Measurements from ENCODE around the gene SPDL1.

SPDL1 gene

DNA sequence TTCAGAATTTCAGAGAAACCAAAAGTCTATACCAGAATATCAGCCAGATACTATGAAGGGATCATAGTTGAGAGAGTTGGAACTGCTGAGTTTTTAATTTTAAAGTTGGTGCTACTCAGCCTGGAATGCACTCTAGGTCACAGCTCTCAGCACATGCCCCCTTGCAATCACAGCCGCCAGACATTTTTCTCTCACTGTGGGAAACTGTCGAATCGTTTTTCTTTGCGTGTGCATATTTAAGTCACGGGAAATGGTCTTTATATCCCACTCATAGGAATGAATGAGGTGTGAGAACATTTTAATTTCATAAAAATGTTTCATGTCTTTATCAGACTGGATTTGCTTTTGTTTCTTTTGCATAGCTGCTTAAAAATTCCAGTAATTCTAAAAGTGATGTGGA is 12.2 kb upstream of the SPDL1 start:
- Histone ChIP-seq H4K20me1 (no peaks in the 10 kb centered on the region), H3K9ac (no peak overlapping the region), H3K4me3 (no peak overlapping the region), H3K36me3 (no peaks in the 10 kb centered on the region), H3K4me1 (no peaks in the 10 kb centered on the region), H3K9me3 (no peaks in the 10 kb centered on the region), H3K4me2 (no peak overlapping the region), H3K27me3 (no peaks in the 10 kb centered on the region), H3K27ac (no peak overlapping the region)
- no peak for TF ChIP-seq Cebpa-rat (IDR thresholded peaks at IDR 0.05)

DNA sequence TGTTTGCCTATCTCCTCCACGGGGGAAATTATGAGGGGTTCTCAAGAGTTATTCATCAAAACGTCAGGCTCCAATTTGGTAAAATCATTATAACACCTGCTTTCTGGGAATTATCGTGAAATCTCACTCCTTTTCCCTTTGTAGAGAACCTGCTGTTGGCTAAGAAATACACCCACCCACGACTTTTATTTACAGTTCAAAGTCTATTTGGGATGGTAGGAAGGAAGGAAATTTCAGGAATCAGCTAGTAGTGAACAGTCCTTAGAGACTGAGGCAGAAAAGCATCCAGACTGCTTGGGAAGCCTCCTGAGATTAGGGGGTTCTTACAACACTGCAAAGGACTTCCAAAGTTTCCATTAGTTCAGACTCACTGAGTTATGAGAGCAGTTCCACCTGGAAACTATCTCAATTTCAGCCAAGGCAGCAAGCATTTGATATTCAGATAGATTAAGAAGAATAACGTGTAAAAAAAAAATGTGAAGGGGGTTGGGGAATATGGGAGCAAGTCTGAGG is 9.4 kb upstream of the SPDL1 start:
- Histone ChIP-seq H3K36me3 (no peaks in the 10 kb centered on the region), H4K20me1 (no peaks in the 10 kb centered on the region), H3K4me1 (no peaks in the 10 kb centered on the region), H3K9me3 (no peaks in the 10 kb centered on the region), H3K27ac (no peak overlapping the region), H3K27me3 (no peaks in the 10 kb centered on the region), H3K4me3 (no peak overlapping the region), H3K9ac (no peak overlapping the region), H3K4me2 (no peak overlapping the region)
- no peak for TF ChIP-seq Cebpa-rat (IDR thresholded peaks at IDR 0.05)

DNA sequence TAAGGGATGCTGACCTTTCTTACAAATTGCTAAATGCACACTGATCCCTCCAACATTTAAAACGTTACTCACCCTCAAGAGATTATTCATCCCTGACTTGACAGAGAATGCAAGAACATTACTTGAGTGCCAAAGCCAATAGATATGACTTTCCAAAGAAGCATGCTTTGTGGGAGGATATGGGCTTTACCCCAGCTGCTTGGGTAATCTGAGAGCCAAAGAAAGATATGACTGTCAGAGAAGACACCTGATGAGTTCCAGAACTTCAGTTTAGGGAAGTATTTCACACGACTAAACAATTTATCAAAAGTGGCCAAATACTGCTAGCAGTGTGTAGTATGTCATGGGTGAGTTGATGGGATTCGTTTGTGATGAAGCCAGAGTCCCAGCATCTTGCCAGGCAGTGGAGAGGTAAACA is 7.4 kb upstream of the SPDL1 start:
- Histone ChIP-seq H3K27ac (no peak overlapping the region), H3K9me3 (no peaks in the 10 kb centered on the region), H3K36me3 (no peaks in the 10 kb centered on the region), H3K4me1 (no peaks in the 10 kb centered on the region), H3K4me2 (no peak overlapping the region), H3K9ac (no peak overlapping the region), H4K20me1 (no peaks in the 10 kb centered on the region), H3K4me3 (no peak overlapping the region), H3K27me3 (no peaks in the 10 kb centered on the region)
- no peak for TF ChIP-seq Cebpa-rat (IDR thresholded peaks at IDR 0.05)

DNA sequence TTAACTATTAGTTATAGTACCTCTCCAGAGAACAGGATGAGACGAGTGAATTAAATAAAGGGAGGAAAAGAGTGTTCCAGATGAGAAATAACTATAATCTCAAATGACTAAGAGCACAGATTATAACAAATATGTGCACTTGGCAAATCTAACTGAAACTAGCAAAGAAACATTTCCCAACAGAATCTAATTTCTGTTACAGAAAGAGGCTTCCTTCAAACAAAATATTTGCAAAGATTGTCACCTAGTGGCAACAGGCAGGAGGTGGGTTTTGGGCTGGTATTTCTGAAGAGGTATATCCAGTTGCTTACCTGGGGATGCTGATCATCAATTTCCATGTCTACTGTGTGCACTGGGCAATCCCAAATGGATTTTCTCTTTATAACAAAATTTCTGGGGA is 5.6 kb upstream of the SPDL1 start:
- Histone ChIP-seq H3K9ac (no peak overlapping the region), H3K27me3 (no peaks in the 10 kb centered on the region), H3K4me3 (no peak overlapping the region), H3K4me1 (0 out of 2 replicates have a peak, but pooled peaks cover 2% of the 10 kb centered on the region), H3K9me3 (no peaks in the 10 kb centered on the region), H3K36me3 (no peaks in the 10 kb centered on the region), H3K4me2 (no peak overlapping the region), H4K20me1 (no peaks in the 10 kb centered on the region), H3K27ac (no peak overlapping the region)
- no peak for TF ChIP-seq Cebpa-rat (IDR thresholded peaks at IDR 0.05)

DNA sequence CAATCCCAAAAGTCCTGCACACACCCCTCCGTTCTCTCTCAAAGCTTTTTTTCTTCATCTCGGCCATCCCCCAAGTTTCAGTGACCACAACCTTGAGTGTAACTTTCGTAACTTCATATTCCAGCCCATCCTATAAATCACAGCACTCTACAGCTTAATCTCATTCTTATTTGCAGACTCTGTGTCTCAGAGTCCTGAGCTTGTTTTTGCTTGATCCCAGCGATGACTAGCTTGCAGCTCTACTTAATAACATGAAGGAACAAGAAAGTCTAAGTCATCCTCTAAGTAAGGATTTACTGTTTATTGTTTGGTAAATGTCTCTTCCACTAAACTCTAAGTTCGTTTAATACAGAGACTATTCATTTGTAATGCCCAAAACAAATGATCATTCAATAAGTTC is 2.6 kb upstream of the SPDL1 start:
- TF ChIP-seq Cebpa-rat (IDR thresholded peaks at IDR 0.05) = no peak

GRCh38 chr5:169581580-169582227 is 1.9 kb upstream of the SPDL1 start:
- Histone ChIP-seq H3K4me3 (no peak overlapping the region), H3K9ac (no peak overlapping the region), H3K4me1 (peaks cover 18% of the 10 kb centered on the region), H3K27me3 (no peaks in the 10 kb centered on the region), H3K9me3 (no peaks in the 10 kb centered on the region), H4K20me1 (no peaks in the 10 kb centered on the region), H3K4me2 (no peak overlapping the region), H3K36me3 (no peaks in the 10 kb centered on the region), H3K27ac (no peak overlapping the region)
- TF ChIP-seq Cebpa-rat (IDR thresholded peaks at IDR 0.05) = no peak

More for the DNA sequence above, 2.6 kb upstream of the SPDL1 start:
- Histone ChIP-seq H3K36me3 (no peaks in the 10 kb centered on the region), H3K9ac (no peak overlapping the region), H3K4me3 (no peak overlapping the region), H3K27me3 (no peaks in the 10 kb centered on the region), H4K20me1 (no peaks in the 10 kb centered on the region), H3K27ac (no peak overlapping the region), H3K4me1 (peaks cover 18% of the 10 kb centered on the region), H3K9me3 (no peaks in the 10 kb centered on the region), H3K4me2 (no peak overlapping the region)

- no peak for TF ChIP-seq Cebpa-rat (IDR thresholded peaks at IDR 0.05)
- peaks cover 5% of the 10 kb centered on the region; the same call in 1 of the 2 replicates for H3K36me3 ChIP-seq
- peak overlapping the region; percentile 91 for H3K9ac ChIP-seq
- no peaks in the 10 kb centered on the region for H3K9me3 ChIP-seq
- no peaks in the 10 kb centered on the region for H3K27me3 ChIP-seq
- peak overlapping the region; percentile 31; the same call in 1 of the 2 replicates for H3K27ac ChIP-seq
- 0 out of 2 replicates have a peak, but pooled peaks cover 5% of the 10 kb centered on the region for H4K20me1 ChIP-seq
- H3K4me1 ChIP-seq = peaks cover 18% of the 10 kb centered on the region
- H3K4me3 ChIP-seq = peak overlapping the region; percentile 78
- peak overlapping the region; percentile 88 for H3K4me2 ChIP-seq
Observed at GRCh38 chr5:169583101-169583423, 511 bp upstream of the SPDL1 start.

GRCh38 chr5:169584998-169585451 is 1.5 kb downstream of the SPDL1 start:
- H3K27me3 ChIP-seq = no peaks in the 10 kb centered on the region
- H3K36me3 ChIP-seq = peaks cover 24% of the 10 kb centered on the region
- H3K4me2 ChIP-seq = peak overlapping the region; percentile 88
- no peak overlapping the region for H3K27ac ChIP-seq
- H3K9me3 ChIP-seq = no peaks in the 10 kb centered on the region
- TF ChIP-seq Cebpa-rat (IDR thresholded peaks at IDR 0.05) = no peak
- H3K9ac ChIP-seq = no peak overlapping the region; the same call in 1 of the 2 replicates
- peaks cover 18% of the 10 kb centered on the region for H3K4me1 ChIP-seq
- H4K20me1 ChIP-seq = 0 out of 2 replicates have a peak, but pooled peaks cover 5% of the 10 kb centered on the region
- H3K4me3 ChIP-seq = peak overlapping the region; percentile 78

GRCh38 chr5:169590602-169591001 is 7.0 kb downstream of the SPDL1 start:
- Histone ChIP-seq H3K4me1 (no peaks in the 10 kb centered on the region), H3K4me3 (no peak overlapping the region), H3K9ac (no peak overlapping the region), H3K4me2 (no peak overlapping the region), H3K36me3 (peaks cover 78% of the 10 kb centered on the region), H3K9me3 (no peaks in the 10 kb centered on the region), H3K27ac (no peak overlapping the region), H4K20me1 (0 out of 2 replicates have a peak, but pooled peaks cover 5% of the 10 kb centered on the region), H3K27me3 (no peaks in the 10 kb centered on the region)
- no peak for TF ChIP-seq Cebpa-rat (IDR thresholded peaks at IDR 0.05)

DNA sequence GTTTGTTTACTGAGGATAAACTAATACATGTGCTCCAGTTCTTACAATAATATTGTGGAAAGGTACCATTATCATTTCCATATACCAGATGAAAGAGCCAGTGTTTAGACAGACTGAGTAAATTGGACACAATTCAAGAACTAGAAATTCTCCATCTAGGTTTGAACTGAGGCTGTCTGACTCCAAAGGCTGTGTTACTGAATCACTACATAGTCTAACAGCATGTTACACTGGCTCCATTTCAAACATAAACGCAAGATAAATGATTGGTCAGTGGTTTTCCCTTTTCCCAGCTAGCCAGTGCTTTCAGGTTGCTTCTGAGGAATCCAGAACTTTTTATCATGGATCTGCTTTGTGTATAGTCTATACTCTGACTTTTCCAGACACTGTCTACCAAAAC is 8.1 kb downstream of the SPDL1 start:
- peaks cover 88% of the 10 kb centered on the region for H3K36me3 ChIP-seq
- H3K9me3 ChIP-seq = no peaks in the 10 kb centered on the region
- TF ChIP-seq Cebpa-rat (IDR thresholded peaks at IDR 0.05) = no peak
- H3K4me2 ChIP-seq = no peak overlapping the region
- no peak overlapping the region for H3K9ac ChIP-seq
- H3K4me1 ChIP-seq = no peaks in the 10 kb centered on the region
- no peaks in the 10 kb centered on the region for H3K27me3 ChIP-seq
- H4K20me1 ChIP-seq = 0 out of 2 replicates have a peak, but pooled peaks cover 5% of the 10 kb centered on the region
- H3K4me3 ChIP-seq = no peak overlapping the region
- no peak overlapping the region for H3K27ac ChIP-seq

Measured in BLaER1 (cell line).